Tibial nerve (tissue), 4 donors: ENCODE data around the gene SMO.
A peak's percentile ranks its signal among the peaks of the same experiment; 100 is the strongest.

Source experiments
- EP300 ChIP-seq, 2 donors: sonication (generic); formaldehyde crosslinking; IDR thresholded peaks; one replicate each; pipeline ENCODE4 v1.6.1; 2017; ENCODE audit warnings: antibody characterized with exemption in 2 of 2, mild to moderate bottlenecking in 1 of 2
- TF ChIP-seq, protein P1 (sequence below), 5 experiments: fragments of 200-600 bp in 3 of 5; fragments of 450-650 bp in 2 of 5; sonication (generic) in 3 of 5; IDR thresholded peaks; one replicate each; pipeline ENCODE4 v1.5.1; 2016 to 2019; ENCODE audit warnings: antibody characterized with exemption in 5 of 5, mild to moderate bottlenecking in 3 of 5, moderate library complexity in 2 of 5

DNA sequence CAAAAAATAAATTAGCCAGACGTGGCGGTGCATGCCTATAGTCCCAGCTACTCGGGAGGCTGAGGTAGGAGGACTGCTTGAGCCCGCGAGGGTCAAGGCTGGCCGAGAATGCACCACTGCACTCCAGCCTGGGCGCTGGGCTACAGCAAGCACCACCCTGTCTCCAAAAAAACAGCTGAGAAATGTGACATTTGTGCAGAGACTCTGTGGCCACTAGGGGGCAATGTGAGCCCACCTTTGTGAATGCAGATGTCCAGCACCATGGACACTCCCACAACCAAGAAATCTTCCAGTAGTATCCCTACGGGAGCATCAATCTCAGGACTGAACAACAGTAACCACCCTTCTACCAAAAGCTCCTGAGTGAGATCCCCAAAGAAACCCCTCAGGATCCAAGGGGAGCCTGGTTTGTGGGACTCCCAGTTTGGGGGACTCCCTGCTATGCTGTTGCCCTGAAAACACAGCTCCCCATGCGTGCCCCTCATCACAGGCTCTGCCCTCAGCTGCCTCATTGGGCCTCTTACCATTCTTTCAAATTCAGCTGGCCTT is 30.2 kb downstream of the SMO start:
- TF ChIP-seq, protein P1, sequence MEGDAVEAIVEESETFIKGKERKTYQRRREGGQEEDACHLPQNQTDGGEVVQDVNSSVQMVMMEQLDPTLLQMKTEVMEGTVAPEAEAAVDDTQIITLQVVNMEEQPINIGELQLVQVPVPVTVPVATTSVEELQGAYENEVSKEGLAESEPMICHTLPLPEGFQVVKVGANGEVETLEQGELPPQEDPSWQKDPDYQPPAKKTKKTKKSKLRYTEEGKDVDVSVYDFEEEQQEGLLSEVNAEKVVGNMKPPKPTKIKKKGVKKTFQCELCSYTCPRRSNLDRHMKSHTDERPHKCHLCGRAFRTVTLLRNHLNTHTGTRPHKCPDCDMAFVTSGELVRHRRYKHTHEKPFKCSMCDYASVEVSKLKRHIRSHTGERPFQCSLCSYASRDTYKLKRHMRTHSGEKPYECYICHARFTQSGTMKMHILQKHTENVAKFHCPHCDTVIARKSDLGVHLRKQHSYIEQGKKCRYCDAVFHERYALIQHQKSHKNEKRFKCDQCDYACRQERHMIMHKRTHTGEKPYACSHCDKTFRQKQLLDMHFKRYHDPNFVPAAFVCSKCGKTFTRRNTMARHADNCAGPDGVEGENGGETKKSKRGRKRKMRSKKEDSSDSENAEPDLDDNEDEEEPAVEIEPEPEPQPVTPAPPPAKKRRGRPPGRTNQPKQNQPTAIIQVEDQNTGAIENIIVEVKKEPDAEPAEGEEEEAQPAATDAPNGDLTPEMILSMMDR (IDR thresholded peaks at IDR 0.05) = peak; percentile 79 to 93 (median 89)
- no peak for TF ChIP-seq EP300 (IDR thresholded peaks at IDR 0.05)
